Peyer's patch (tissue), 4 donors: ENCODE data around the gene NBPF9. TPM values are rescaled to one million over a fixed set of nuclear protein-coding genes. Genes with fewer than 3 reads are reported as not detected.
"Not testable (repeated sequence)": the region's sequence is repeated elsewhere in the genome, so short reads cannot be mapped to it uniquely, and the experiment has no call there.

Experiments used
- DNase-seq, 3 donors: peaks; one replicate each; pipeline ENCODE4 v3.0.0-alpha.2; 2017 to 2019
- H3K27ac ChIP-seq, 4 donors: fragments of 200-600 bp; sonication (generic); one replicate each; pipeline ENCODE4 v1.5.1; 2016 to 2019
- H3K27me3 ChIP-seq, 2 donors: fragments of 200-600 bp; sonication (generic); one replicate each; pipeline ENCODE4 v1.5.1; 2019
- H3K36me3 ChIP-seq, 3 donors: fragments of 200-600 bp; sonication (generic); one replicate each; pipeline ENCODE4 v1.5.1; 2016 to 2019
- H3K4me1 ChIP-seq, 4 donors: fragments of 200-600 bp; sonication (generic); one replicate each; pipeline ENCODE4 v1.5.1; 2016 to 2019
- H3K4me3 ChIP-seq, 4 donors: fragments of 200-600 bp; sonication (generic); 1 replicate in 3 of 4; 2 replicates in 1 of 4; pipeline ENCODE4 v1.5.1; 2016 to 2019; ENCODE audit warnings: mild to moderate bottlenecking in 1 of 4
- H3K9me3 ChIP-seq, 4 donors: fragments of 200-600 bp; sonication (generic); one replicate each; pipeline ENCODE4 v1.5.1; 2016 to 2019; ENCODE audit warnings: mild to moderate bottlenecking in 1 of 4
- CTCF ChIP-seq, 6 experiments: fragments of 450-650 bp in 4 of 6; fragments of 200-600 bp in 2 of 6; sonication (generic) in 1 of 6; IDR thresholded peaks; one replicate each; pipeline ENCODE4 v1.5.1; 2017 to 2019; ENCODE audit warnings: antibody characterized with exemption in 6 of 6, mild to moderate bottlenecking in 3 of 6, moderate library complexity in 1 of 6
- total RNA-seq, 4 donors: library from RNA; depleted of rRNA; stranded (reverse); fragments of >200 nt; gene quantifications; one replicate each; pipeline ENCODE4 v1.1.0, GENCODE V29; 2016

The NBPF9 gene
- total RNA-seq, 4 donors from 2014 or later = 15.1 to 75.9 (median 23.2) TPM

DNA sequence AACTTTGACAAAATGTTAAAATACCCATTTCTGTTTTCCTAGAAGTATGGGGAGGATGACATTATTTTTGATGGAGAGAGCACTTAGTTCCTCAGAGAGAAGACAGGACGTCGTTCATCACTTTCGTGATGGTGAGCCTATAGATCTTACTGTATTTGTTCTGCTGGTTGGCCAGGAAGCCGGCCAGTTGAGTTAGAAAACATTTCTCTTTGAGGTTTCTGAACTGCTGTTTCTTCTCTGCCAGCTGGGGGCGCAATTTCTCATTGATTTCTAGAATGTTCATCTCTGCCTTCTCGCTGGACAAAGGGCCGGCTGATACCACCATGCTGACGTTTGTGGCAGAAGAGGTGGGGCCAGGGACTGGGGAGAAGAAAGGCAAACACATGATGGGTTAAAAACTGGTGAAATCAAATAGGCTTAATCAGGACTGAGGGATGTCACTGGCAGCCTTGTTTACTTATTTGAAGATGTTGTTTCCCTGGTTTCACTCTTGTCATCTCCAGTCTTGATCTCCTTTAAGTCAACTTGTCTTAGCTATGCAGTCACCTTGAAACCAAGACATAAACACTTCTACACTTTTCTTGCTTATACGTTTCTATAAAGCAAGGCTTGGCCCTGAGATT is 27.7 kb downstream of the NBPF9 start:
- peak in 1 of 6 experiments; percentile 10 for TF ChIP-seq CTCF (IDR thresholded peaks at IDR 0.05)

GRCh38 chr1:149064611-149065010 is 38.7 kb downstream of the NBPF9 start:
- H3K27me3 ChIP-seq, DNase-seq, H3K27ac ChIP-seq, H3K4me1 ChIP-seq, H3K4me3 ChIP-seq, H3K36me3 ChIP-seq, H3K9me3 ChIP-seq: not testable (repeated sequence)

More for the DNA sequence above, 27.7 kb downstream of the NBPF9 start:
- H3K27me3 ChIP-seq, H3K36me3 ChIP-seq, DNase-seq, H3K9me3 ChIP-seq, H3K27ac ChIP-seq, H3K4me1 ChIP-seq, H3K4me3 ChIP-seq: not testable (repeated sequence)

DNA sequence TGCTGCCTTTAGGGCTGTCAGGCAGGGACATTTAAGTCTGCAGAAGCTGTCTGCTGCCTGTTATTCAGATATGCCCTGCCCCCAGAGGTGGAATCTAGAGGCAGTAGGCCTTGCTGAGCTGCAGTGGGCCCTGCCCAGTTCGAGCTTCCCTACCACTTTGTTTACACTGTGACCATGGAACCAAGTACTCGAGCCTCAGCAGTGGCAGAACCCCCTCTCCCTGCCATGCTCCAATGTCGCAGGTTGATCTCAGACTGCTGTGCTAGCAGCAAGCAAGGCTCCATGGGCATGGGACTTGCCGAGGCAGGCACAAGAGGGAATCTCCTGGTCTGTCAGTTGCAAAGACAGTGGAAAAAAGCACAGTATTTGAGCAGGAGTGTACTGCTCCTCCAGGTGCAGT is 60.3 kb downstream of the NBPF9 start:
- H3K4me1 ChIP-seq, DNase-seq, H3K27me3 ChIP-seq, H3K4me3 ChIP-seq, H3K36me3 ChIP-seq, H3K9me3 ChIP-seq, H3K27ac ChIP-seq: not testable (repeated sequence)

DNA sequence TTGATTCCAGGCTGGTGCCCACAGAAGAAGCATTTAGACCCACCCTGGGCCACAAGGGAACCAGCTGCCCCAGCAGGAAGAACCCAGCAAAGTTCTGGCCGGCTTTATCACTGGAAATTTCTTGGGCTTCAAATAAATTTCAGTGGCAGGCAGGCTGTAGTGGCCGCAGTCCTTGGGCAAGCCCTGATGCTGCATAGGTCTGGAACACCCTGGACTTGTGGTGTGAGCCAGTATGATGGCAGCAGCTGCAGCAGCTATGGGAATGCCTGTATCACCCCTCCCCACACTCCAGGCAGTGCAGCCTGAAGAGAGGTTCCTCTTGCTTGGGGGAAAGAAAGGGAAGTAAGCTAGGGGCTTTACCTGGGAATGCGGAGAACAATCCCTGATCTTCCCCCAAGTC is 69.4 kb downstream of the NBPF9 start:
- H3K4me1 ChIP-seq, H3K36me3 ChIP-seq, H3K4me3 ChIP-seq, DNase-seq, H3K27me3 ChIP-seq, H3K27ac ChIP-seq, H3K9me3 ChIP-seq: not testable (repeated sequence)

- not testable (repeated sequence) for H3K27ac ChIP-seq, H3K4me1 ChIP-seq, H3K36me3 ChIP-seq, H3K9me3 ChIP-seq, H3K27me3 ChIP-seq, H3K4me3 ChIP-seq, DNase-seq
Measured at GRCh38 chr1:149024327-149024726, 79.0 kb downstream of the NBPF9 start.

DNA sequence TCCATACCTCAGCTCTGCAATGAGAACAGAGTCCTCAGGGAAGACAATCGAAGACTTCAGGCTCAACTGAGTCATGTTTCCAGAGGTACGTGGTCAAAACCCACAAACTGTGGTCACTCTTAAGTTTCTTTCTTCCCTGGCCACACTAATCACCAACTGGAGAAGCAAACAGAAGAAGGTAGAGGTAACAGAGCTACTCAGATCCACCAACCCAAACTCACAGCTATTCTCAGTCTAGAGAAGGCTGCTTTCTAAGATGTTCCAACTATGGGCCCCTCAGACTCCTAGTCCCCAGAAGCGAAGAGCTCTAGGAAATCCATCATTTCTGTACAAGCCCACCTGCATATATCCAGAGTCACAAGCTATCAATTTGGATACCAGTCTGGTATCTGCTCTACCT is 84.8 kb downstream of the NBPF9 start:
- not testable (repeated sequence) for H3K27ac ChIP-seq, DNase-seq, H3K4me1 ChIP-seq, H3K27me3 ChIP-seq, H3K4me3 ChIP-seq, H3K36me3 ChIP-seq, H3K9me3 ChIP-seq

GRCh38 chr1:149016626-149017025 is 86.7 kb downstream of the NBPF9 start:
- H3K27ac ChIP-seq, H3K36me3 ChIP-seq, DNase-seq, H3K4me1 ChIP-seq, H3K4me3 ChIP-seq, H3K9me3 ChIP-seq, H3K27me3 ChIP-seq: not testable (repeated sequence)

- H3K27me3 ChIP-seq, H3K27ac ChIP-seq, H3K4me3 ChIP-seq, H3K9me3 ChIP-seq, H3K4me1 ChIP-seq, H3K36me3 ChIP-seq, DNase-seq: not testable (repeated sequence)
Measured at GRCh38 chr1:149015522-149015921, 87.8 kb downstream of the NBPF9 start.

DNA sequence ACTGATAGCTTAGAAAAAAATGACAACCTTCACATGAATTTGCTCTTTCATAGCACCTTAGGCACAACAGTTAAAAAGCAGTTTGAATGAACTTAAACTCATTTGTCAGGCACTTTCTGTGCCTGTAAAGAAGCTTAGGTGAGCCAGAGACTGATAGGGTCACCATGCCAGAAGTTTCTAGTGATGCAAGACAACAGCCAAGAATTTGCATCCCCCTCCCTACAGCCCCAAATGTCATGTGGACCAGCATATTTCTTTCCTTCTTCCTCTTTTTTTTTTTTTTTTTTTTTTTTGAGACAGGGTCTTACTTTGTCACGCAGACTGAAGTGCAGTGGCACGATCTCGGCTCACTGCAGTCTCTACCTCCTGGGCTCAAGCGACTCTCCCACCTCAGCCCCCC is 89.8 kb downstream of the NBPF9 start:
- not testable (repeated sequence) for H3K27me3 ChIP-seq, H3K4me3 ChIP-seq, H3K36me3 ChIP-seq, H3K9me3 ChIP-seq, H3K4me1 ChIP-seq, DNase-seq, H3K27ac ChIP-seq

GRCh38 chr1:149012599-149012998 is 90.8 kb downstream of the NBPF9 start:
- H3K36me3 ChIP-seq, DNase-seq, H3K27ac ChIP-seq: not testable (repeated sequence)

DNA sequence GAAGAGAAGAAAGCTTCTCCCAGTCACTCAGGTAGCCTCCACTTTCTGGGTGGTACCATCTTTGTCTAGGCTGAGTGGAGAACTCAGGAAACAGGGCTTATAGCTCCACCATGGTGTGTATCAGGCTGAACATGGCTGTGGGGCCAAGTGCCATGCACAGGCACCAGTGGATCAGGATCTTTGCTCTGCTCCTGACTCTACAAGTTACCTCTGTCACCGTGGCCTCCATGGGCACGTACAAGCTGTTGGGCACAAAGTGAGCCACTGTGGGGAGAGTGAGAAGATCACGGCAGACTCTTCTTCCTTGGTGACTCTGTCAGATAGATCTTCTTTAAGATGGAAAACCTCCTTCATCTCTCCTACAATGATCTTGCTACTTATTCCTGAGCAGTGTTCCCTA is 93.6 kb downstream of the NBPF9 start:
- H3K4me1 ChIP-seq, DNase-seq, H3K9me3 ChIP-seq, H3K36me3 ChIP-seq, H3K4me3 ChIP-seq, H3K27ac ChIP-seq, H3K27me3 ChIP-seq: not testable (repeated sequence)

More at GRCh38 chr1:149012599-149012998, 90.8 kb downstream of the NBPF9 start:
- H3K4me3 ChIP-seq, H3K9me3 ChIP-seq, H3K27me3 ChIP-seq, H3K4me1 ChIP-seq: not testable (repeated sequence)

DNA sequence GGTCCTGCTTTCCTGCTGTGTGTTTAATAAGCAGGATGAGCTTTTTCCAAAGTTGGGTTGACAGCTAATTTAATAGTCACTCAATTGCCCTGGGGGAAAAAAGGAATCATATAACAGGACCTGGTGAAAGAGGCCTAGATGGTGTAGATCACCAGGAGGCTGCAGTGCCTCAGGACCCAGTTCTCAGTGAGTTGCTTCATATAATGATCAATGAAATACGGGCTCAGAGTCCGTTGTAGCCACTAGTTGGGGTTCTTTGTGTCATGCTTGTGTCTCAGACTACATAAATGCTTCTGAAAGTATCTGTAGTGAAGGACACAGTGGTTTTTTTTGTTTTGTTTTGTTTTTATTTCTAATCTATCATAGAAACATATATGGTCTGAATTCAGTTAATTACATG is 94.6 kb downstream of the NBPF9 start:
- H3K27me3 ChIP-seq, H3K36me3 ChIP-seq, H3K27ac ChIP-seq, DNase-seq, H3K4me3 ChIP-seq, H3K9me3 ChIP-seq, H3K4me1 ChIP-seq: not testable (repeated sequence)

GRCh38 chr1:149008326-149008725 is 95.0 kb downstream of the NBPF9 start:
- not testable (repeated sequence) for H3K9me3 ChIP-seq, H3K4me3 ChIP-seq, DNase-seq, H3K4me1 ChIP-seq, H3K36me3 ChIP-seq, H3K27ac ChIP-seq, H3K27me3 ChIP-seq
